GM23338 (cell line): ENCODE data around the gene CDKAL1. TPM values are rescaled to one million over a fixed set of nuclear protein-coding genes. Genes with fewer than 3 reads are reported as not detected.

ENCODE experiments used
- ATAC-seq: fragments of 200-7000 bp; cut with Tn5 transposase; 3 replicates; pipeline ENCODE4 v1.9.1; 2020
- DNase-seq: peaks from one replicate; pipeline ENCODE4 v3.0.0-alpha.2; 2015; ENCODE audit warnings: low spot score
- H2AFZ ChIP-seq: fragments of 200-600 bp; sonication (generic); 2 replicates; pipeline ENCODE4 v1.8.0; 2016; ENCODE audit warnings: antibody characterized with exemption, mild to moderate bottlenecking, moderate library complexity
- H3F3A ChIP-seq: fragments of 200-600 bp; sonication (generic); replicated peaks from 2 replicates; pipeline ENCODE4 v1.8.0; 2017; ENCODE audit warnings: antibody characterized with exemption, mixed run types, low read depth
- H3K27ac ChIP-seq: fragments of 200-600 bp; sonication (generic); 2 replicates; pipeline ENCODE4 v1.6.1; 2016; ENCODE audit warnings: low read depth
- H3K27me3 ChIP-seq: fragments of 200-600 bp; sonication (generic); 2 replicates; pipeline ENCODE4 v1.8.0; 2016; ENCODE audit warnings: mild to moderate bottlenecking, mixed run types, moderate library complexity; ENCODE audit not compliant: insufficient read depth
- H3K36me3 ChIP-seq: fragments of 200-600 bp; sonication (generic); 2 replicates; pipeline ENCODE4 v1.8.0; 2016; ENCODE audit warnings: mild to moderate bottlenecking; ENCODE audit not compliant: insufficient read depth
- H3K4me1 ChIP-seq: fragments of 200-600 bp; sonication (generic); 2 replicates; pipeline ENCODE4 v1.8.0; 2016; ENCODE audit warnings: mild to moderate bottlenecking, moderate library complexity; ENCODE audit not compliant: insufficient read depth
- H3K4me2 ChIP-seq: fragments of 200-600 bp; sonication (generic); 2 replicates; pipeline ENCODE4 v1.7.1; 2017; ENCODE audit warnings: mixed run types
- H3K4me3 ChIP-seq: fragments of 200-600 bp; sonication (generic); 2 replicates; pipeline ENCODE4 v1.6.1; 2016; ENCODE audit warnings: mixed run types
- H3K79me2 ChIP-seq: fragments of 200-600 bp; sonication (generic); replicated peaks from 2 replicates; pipeline ENCODE4 v1.8.0; 2017; ENCODE audit warnings: mild to moderate bottlenecking; ENCODE audit not compliant: insufficient read depth
- H3K9me2 ChIP-seq: fragments of 200-600 bp; sonication (generic); 2 replicates; pipeline ENCODE4 v1.8.0; 2017; ENCODE audit not compliant: insufficient read depth
- H4K20me1 ChIP-seq: fragments of 200-600 bp; sonication (generic); replicated peaks from 2 replicates; pipeline ENCODE4 v1.8.0; 2017; ENCODE audit warnings: mild to moderate bottlenecking; ENCODE audit not compliant: insufficient read depth
- H3K27ac Mint-ChIP-seq: 2 replicates; pipeline ENCODE4 v1.8.0; 2020; ENCODE audit warnings: inconsistent platforms, mild to moderate bottlenecking, moderate library complexity, mixed read lengths
- H3K27me3 Mint-ChIP-seq: 3 replicates; pipeline ENCODE4 v1.8.0; 2022; ENCODE audit warnings: low read depth, mild to moderate bottlenecking, moderate library complexity, mixed read lengths, inconsistent platforms; ENCODE audit not compliant: insufficient read depth, poor library complexity
- H3K36me3 Mint-ChIP-seq: 3 replicates; pipeline ENCODE4 v1.8.0; 2021; ENCODE audit warnings: low read depth, mild to moderate bottlenecking, inconsistent platforms, moderate library complexity, mixed read lengths
- H3K4me1 Mint-ChIP-seq: 3 replicates; pipeline ENCODE4 v1.8.0; 2020; ENCODE audit warnings: mild to moderate bottlenecking, inconsistent platforms, mixed read lengths
- H3K4me3 Mint-ChIP-seq: 3 replicates; pipeline ENCODE4 v1.8.0; 2021; ENCODE audit warnings: moderate library complexity, mild to moderate bottlenecking, inconsistent platforms, mixed read lengths
- H3K9me3 Mint-ChIP-seq: 3 replicates; pipeline ENCODE4 v1.8.0; 2020; ENCODE audit warnings: moderate library complexity, mild to moderate bottlenecking, inconsistent platforms, mixed read lengths
- EZH2phosphoT487 ChIP-seq: fragments of 200-600 bp; sonication (generic); IDR thresholded peaks from one replicate; pipeline ENCODE4 v1.8.1; 2018; ENCODE audit warnings: antibody characterized with exemption; ENCODE audit not compliant: unreplicated experiment
- JUNB ChIP-seq: IDR thresholded peaks from one replicate; pipeline ENCODE4 v1.6.1; 2016; ENCODE audit warnings: antibody characterized with exemption; ENCODE audit not compliant: unreplicated experiment
- NANOG ChIP-seq: IDR thresholded peaks from 2 replicates; pipeline ENCODE4 v1.6.1; 2016; ENCODE audit warnings: antibody characterized with exemption, borderline replicate concordance
- POLR2AphosphoS5 ChIP-seq: IDR thresholded peaks from 2 replicates; pipeline ENCODE4 v1.6.1; 2016; ENCODE audit warnings: antibody characterized with exemption, low read depth
- ZNF331 ChIP-seq: fragments of 250-450 bp; sonication (Bioruptor Pico); IDR thresholded peaks from 2 replicates; pipeline ENCODE4 v1.5.0; 2020; ENCODE audit warnings: low read depth, mild to moderate bottlenecking, moderate library complexity
- polyA plus RNA-seq: library from polyadenylated mRNA; unstranded; fragments of >200 nt; fragmentation: Nextera tagmentation; extraction: Ambion mirVana; gene quantifications from 2 replicates; pipeline ENCODE4 v1.2.1, GENCODE V29; 2016
- total RNA-seq: library from RNA; depleted of rRNA; stranded (reverse); fragments of >200 nt; shearing (Covaris generic); gene quantifications from 2 replicates; pipeline ENCODE4 v1.2.3, GENCODE V29; 2014
- TF ChIP-seq, protein P1 (sequence below): IDR thresholded peaks from one replicate; pipeline ENCODE4 v1.6.1; 2018; ENCODE audit warnings: antibody characterized with exemption; ENCODE audit not compliant: unreplicated experiment
- TF ChIP-seq, protein P2 (sequence below): fragments of 250-450 bp; sonication (Bioruptor Pico); IDR thresholded peaks from 2 replicates; pipeline ENCODE4 v1.5.0; 2020; ENCODE audit warnings: mild to moderate bottlenecking, moderate library complexity

Gene CDKAL1
- total and polyA plus RNA-seq, 2 experiments from 2014 or later, result 17.8 to 35.0 TPM

DNA sequence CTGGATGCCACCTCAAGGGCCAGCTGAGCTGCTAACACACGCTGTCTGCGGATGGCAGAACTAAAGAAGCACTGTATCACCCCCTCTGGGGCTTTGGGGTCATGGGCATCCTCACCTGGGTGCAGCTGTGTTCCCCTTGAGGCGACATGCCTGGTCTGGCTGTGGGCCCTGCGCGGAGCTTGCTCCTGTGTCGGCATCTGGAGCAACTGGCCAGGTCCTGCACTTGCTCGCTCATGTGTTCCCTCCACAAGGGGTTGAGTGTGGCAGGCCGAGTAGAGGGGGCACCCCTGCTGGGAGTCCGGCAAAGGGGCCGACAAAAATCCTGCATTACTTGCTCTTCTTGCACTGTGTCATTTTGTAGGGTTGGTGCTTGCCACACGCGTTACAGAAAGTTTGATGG is 189.0 kb downstream of the CDKAL1 start:
- Histone ChIP-seq H3K4me1 (peaks cover 31% of the 10 kb centered on the region), H3K27ac (no peak overlapping the region), H3K4me3 (no peak overlapping the region), H3K9me2 (peaks cover 3% of the 10 kb centered on the region; the same call in 1 of the 2 replicates), H2AFZ (no peak overlapping the region), H3F3A (no peaks in the 10 kb centered on the region), H3K4me2 (no peak overlapping the region), H3K79me2 (peaks cover 17% of the 10 kb centered on the region; the same call in 1 of the 2 replicates), H3K36me3 (no peaks in the 10 kb centered on the region), H4K20me1 (no peaks in the 10 kb centered on the region; the same call in 1 of the 2 replicates), H3K27me3 (no peaks in the 10 kb centered on the region)
- DNase-seq, result no peak
- Mint-ChIP-seq H3K27ac (no peak overlapping the region), H3K36me3 (peaks cover 24% of the 10 kb centered on the region), H3K9me3 (peaks cover 20% of the 10 kb centered on the region; the same call in 2 of the 3 replicates), H3K27me3 (peaks cover 2% of the 10 kb centered on the region), H3K4me3 (no peak overlapping the region), H3K4me1 (peaks cover 33% of the 10 kb centered on the region)
- no peak for TF ChIP-seq JUNB
- TF ChIP-seq, protein P1, sequence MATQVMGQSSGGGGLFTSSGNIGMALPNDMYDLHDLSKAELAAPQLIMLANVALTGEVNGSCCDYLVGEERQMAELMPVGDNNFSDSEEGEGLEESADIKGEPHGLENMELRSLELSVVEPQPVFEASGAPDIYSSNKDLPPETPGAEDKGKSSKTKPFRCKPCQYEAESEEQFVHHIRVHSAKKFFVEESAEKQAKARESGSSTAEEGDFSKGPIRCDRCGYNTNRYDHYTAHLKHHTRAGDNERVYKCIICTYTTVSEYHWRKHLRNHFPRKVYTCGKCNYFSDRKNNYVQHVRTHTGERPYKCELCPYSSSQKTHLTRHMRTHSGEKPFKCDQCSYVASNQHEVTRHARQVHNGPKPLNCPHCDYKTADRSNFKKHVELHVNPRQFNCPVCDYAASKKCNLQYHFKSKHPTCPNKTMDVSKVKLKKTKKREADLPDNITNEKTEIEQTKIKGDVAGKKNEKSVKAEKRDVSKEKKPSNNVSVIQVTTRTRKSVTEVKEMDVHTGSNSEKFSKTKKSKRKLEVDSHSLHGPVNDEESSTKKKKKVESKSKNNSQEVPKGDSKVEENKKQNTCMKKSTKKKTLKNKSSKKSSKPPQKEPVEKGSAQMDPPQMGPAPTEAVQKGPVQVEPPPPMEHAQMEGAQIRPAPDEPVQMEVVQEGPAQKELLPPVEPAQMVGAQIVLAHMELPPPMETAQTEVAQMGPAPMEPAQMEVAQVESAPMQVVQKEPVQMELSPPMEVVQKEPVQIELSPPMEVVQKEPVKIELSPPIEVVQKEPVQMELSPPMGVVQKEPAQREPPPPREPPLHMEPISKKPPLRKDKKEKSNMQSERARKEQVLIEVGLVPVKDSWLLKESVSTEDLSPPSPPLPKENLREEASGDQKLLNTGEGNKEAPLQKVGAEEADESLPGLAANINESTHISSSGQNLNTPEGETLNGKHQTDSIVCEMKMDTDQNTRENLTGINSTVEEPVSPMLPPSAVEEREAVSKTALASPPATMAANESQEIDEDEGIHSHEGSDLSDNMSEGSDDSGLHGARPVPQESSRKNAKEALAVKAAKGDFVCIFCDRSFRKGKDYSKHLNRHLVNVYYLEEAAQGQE, result no peak
- TF ChIP-seq, protein P2, sequence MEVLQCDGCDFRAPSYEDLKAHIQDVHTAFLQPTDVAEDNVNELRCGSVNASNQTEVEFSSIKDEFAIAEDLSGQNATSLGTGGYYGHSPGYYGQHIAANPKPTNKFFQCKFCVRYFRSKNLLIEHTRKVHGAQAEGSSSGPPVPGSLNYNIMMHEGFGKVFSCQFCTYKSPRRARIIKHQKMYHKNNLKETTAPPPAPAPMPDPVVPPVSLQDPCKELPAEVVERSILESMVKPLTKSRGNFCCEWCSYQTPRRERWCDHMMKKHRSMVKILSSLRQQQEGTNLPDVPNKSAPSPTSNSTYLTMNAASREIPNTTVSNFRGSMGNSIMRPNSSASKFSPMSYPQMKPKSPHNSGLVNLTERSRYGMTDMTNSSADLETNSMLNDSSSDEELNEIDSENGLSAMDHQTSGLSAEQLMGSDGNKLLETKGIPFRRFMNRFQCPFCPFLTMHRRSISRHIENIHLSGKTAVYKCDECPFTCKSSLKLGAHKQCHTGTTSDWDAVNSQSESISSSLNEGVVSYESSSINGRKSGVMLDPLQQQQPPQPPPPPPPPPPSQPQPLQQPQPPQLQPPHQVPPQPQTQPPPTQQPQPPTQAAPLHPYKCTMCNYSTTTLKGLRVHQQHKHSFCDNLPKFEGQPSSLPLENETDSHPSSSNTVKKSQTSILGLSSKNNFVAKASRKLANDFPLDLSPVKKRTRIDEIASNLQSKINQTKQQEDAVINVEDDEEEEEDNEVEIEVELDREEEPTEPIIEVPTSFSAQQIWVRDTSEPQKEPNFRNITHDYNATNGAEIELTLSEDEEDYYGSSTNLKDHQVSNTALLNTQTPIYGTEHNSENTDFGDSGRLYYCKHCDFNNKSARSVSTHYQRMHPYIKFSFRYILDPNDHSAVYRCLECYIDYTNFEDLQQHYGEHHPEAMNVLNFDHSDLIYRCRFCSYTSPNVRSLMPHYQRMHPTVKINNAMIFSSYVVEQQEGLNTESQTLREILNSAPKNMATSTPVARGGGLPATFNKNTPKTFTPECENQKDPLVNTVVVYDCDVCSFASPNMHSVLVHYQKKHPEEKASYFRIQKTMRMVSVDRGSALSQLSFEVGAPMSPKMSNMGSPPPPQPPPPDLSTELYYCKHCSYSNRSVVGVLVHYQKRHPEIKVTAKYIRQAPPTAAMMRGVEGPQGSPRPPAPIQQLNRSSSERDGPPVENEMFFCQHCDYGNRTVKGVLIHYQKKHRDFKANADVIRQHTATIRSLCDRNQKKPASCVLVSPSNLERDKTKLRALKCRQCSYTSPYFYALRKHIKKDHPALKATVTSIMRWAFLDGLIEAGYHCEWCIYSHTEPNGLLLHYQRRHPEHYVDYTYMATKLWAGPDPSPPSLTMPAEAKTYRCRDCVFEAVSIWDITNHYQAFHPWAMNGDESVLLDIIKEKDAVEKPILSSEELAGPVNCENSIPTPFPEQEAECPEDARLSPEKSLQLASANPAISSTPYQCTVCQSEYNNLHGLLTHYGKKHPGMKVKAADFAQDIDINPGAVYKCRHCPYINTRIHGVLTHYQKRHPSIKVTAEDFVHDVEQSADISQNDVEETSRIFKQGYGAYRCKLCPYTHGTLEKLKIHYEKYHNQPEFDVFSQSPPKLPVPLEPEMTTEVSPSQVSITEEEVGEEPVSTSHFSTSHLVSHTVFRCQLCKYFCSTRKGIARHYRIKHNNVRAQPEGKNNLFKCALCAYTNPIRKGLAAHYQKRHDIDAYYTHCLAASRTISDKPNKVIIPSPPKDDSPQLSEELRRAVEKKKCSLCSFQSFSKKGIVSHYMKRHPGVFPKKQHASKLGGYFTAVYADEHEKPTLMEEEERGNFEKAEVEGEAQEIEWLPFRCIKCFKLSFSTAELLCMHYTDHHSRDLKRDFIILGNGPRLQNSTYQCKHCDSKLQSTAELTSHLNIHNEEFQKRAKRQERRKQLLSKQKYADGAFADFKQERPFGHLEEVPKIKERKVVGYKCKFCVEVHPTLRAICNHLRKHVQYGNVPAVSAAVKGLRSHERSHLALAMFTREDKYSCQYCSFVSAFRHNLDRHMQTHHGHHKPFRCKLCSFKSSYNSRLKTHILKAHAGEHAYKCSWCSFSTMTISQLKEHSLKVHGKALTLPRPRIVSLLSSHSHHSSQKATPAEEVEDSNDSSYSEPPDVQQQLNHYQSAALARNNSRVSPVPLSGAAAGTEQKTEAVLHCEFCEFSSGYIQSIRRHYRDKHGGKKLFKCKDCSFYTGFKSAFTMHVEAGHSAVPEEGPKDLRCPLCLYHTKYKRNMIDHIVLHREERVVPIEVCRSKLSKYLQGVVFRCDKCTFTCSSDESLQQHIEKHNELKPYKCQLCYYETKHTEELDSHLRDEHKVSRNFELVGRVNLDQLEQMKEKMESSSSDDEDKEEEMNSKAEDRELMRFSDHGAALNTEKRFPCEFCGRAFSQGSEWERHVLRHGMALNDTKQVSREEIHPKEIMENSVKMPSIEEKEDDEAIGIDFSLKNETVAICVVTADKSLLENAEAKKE (CRISPR knock-in tag), result no peak
- TF ChIP-seq EZH2phosphoT487, result no peak
- TF ChIP-seq ZNF331 (CRISPR knock-in tag), result no peak
- TF ChIP-seq POLR2AphosphoS5, result no peak
- no peak for TF ChIP-seq NANOG
- ATAC-seq, result no peak
